ENCODE measurements around the gene SENP7.

DNA sequence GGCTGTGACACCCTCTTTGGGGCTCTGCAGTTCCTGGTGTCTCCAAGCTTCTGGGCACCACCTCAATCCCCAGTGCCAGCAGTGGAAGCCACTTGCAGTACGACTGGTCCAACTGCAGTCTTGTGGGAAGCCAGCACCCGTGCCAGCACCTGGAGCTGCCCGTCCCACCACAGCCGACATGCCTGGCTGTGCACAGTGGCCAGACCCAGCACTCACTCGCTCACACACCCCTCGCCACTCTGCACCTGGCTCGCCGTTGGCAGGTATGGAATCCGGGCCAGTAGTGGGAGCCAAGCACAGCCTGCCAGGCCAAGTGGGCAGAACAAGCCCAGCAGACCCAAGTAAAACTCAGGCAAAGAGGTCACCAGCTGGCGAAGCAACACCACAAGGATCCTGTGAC lies 128.6 kb downstream of the SENP7 start:
- TF ChIP-seq ZNF274 (IDR thresholded peaks at IDR 0.05; ENCODE audit: low read depth, low read length): no peak
- TF ChIP-seq SUZ12 (IDR thresholded peaks at IDR 0.05; ENCODE audit: extremely low read depth, insufficient read depth, insufficient read length): no peak
